GM12878 (cell line): ENCODE measurements around the gene RANBP6. TPM values are rescaled to one million over a fixed set of nuclear protein-coding genes. Genes with fewer than 3 reads are reported as not detected.

Experiments used
- ASH2L ChIP-seq: fragments of 300-600, 200-600 bp; sonication (generic); IDR thresholded peaks from 2 replicates; pipeline ENCODE4 v1.6.1; 2017; ENCODE audit warnings: low read depth, mild to moderate bottlenecking, borderline replicate concordance
- BMI1 ChIP-seq: fragments of 450-650 bp; IDR thresholded peaks from 2 replicates; pipeline ENCODE4 v1.6.1; 2016; ENCODE audit warnings: mild to moderate bottlenecking, moderate library complexity, borderline replicate concordance
- ESRRA ChIP-seq: IDR thresholded peaks from 2 replicates; pipeline ENCODE4 v1.6.1; 2012; ENCODE audit warnings: mild to moderate bottlenecking, low read length, improper control_type of control experiment
- IKZF2 ChIP-seq, 2 experiments: fragments of 450-650 bp; IDR thresholded peaks; 2 replicates each; pipeline ENCODE4 v1.6.1; 2017; ENCODE audit warnings: mild to moderate bottlenecking in 2 of 2, moderate library complexity in 2 of 2
- NRF1 ChIP-seq: conservative IDR thresholded peaks from 2 replicates; pipeline ENCODE4 v1.6.1; 2011; ENCODE audit warnings: mild to moderate bottlenecking, low read depth, low read length, improper control_type of control experiment
- RBBP5 ChIP-seq: fragments of 200-600 bp; sonication (generic); conservative IDR thresholded peaks from 2 replicates; pipeline ENCODE4 v1.6.1; 2016
- RCOR1 ChIP-seq: conservative IDR thresholded peaks from 2 replicates; pipeline ENCODE4 v1.6.1; 2012; ENCODE audit warnings: low read depth, low read length, improper control_type of control experiment
- RELA ChIP-seq: fragments of 450-650 bp; IDR thresholded peaks from 2 replicates; pipeline ENCODE4 v1.8.0; 2014; ENCODE audit warnings: borderline replicate concordance; ENCODE audit not compliant: partially characterized antibody
- SIX5 ChIP-seq: IDR thresholded peaks from 2 replicates; pipeline ENCODE4 v1.6.1; 2011; ENCODE audit warnings: mild to moderate bottlenecking, low read depth, low read length, moderate library complexity; ENCODE audit not compliant: severe bottlenecking
- SMAD1 ChIP-seq: fragments of 450-650 bp; IDR thresholded peaks from 2 replicates; pipeline ENCODE4 v1.6.1; 2018; ENCODE audit warnings: mild to moderate bottlenecking, low read depth; ENCODE audit not compliant: partially characterized antibody
- SREBF2 ChIP-seq: IDR thresholded peaks from 2 replicates; pipeline ENCODE4 v1.6.1; 2012; ENCODE audit warnings: mild to moderate bottlenecking, low read length
- SUPT20H ChIP-seq: IDR thresholded peaks from 2 replicates; pipeline ENCODE4 v1.6.1; 2011; ENCODE audit warnings: low read depth, mild to moderate bottlenecking, low read length, moderate library complexity, borderline replicate concordance; ENCODE audit not compliant: control insufficient read depth
- TARDBP ChIP-seq: IDR thresholded peaks from 2 replicates; pipeline ENCODE4 v1.6.1; 2016; ENCODE audit warnings: borderline replicate concordance
- WRNIP1 ChIP-seq: IDR thresholded peaks from 2 replicates; pipeline ENCODE4 v1.6.1; 2011; ENCODE audit warnings: low read depth, low read length, improper control_type of control experiment, borderline replicate concordance
- polyA plus RNA-seq, 11 experiments: library from polyadenylated mRNA; depleted of rRNA in 4 of 11; unstranded in 6 of 11; stranded (reverse) in 5 of 11; fragments of >200 nt; fragmentation: Nextera tagmentation in 4 of 11; fragmentation: Illumina TruSeq in 1 of 11; extraction: Ambion mirVana in 4 of 11; extraction: Trizol in 1 of 11; gene quantifications; 1 replicate in 1 of 11; 2 replicates in 10 of 11; pipeline versions ENCODE4 v1.2.1 to v1.2.3, GENCODE V29; 2011 to 2016; ENCODE audit warnings: inconsistent platforms in 2 of 11, missing spikeins in 2 of 11, low read depth in 1 of 11
- total RNA-seq, 4 experiments: library from RNA; depleted of rRNA in 3 of 4; stranded (reverse); fragments of >200 nt in 3 of 4; fragmentation: Illumina TruSeq in 1 of 4; extraction: Trizol in 1 of 4; gene quantifications; 2 replicates each; pipeline versions ENCODE4 v1.2.1 to v1.2.3, GENCODE V29; 2013 to 2021
- TF ChIP-seq, protein P1 (sequence below): fragments of 450-650 bp; conservative IDR thresholded peaks from 2 replicates; pipeline ENCODE4 v1.6.1; 2017; ENCODE audit warnings: mild to moderate bottlenecking, moderate library complexity
- TF ChIP-seq, protein P2 (sequence below): fragments of 450-650 bp; formaldehyde crosslinking; IDR thresholded peaks from 2 replicates; pipeline ENCODE4 v1.4.0; 2020; ENCODE audit warnings: mild to moderate bottlenecking, moderate library complexity
- TF ChIP-seq, protein P3 (sequence below): fragments of 150-350 bp; IDR thresholded peaks from 2 replicates; pipeline ENCODE4 v1.6.1; 2014; ENCODE audit warnings: mild to moderate bottlenecking, low read depth, low read length
- TF ChIP-seq, protein P4 (sequence below): fragments of 450-650 bp; IDR thresholded peaks from 2 replicates; pipeline ENCODE4 v1.6.1; 2016; ENCODE audit warnings: mild to moderate bottlenecking
- TF ChIP-seq, protein P5 (sequence below): IDR thresholded peaks from 2 replicates; pipeline ENCODE4 v1.6.1; 2012; ENCODE audit warnings: low read depth, low read length, improper control_type of control experiment

Gene RANBP6
- total and polyA plus RNA-seq, 10 of the 15 experiments (the other 5 are each of a cell fraction or from before 2014, with no cell fraction given), result 10.9 to 26.9 (median 19.4) TPM

DNA sequence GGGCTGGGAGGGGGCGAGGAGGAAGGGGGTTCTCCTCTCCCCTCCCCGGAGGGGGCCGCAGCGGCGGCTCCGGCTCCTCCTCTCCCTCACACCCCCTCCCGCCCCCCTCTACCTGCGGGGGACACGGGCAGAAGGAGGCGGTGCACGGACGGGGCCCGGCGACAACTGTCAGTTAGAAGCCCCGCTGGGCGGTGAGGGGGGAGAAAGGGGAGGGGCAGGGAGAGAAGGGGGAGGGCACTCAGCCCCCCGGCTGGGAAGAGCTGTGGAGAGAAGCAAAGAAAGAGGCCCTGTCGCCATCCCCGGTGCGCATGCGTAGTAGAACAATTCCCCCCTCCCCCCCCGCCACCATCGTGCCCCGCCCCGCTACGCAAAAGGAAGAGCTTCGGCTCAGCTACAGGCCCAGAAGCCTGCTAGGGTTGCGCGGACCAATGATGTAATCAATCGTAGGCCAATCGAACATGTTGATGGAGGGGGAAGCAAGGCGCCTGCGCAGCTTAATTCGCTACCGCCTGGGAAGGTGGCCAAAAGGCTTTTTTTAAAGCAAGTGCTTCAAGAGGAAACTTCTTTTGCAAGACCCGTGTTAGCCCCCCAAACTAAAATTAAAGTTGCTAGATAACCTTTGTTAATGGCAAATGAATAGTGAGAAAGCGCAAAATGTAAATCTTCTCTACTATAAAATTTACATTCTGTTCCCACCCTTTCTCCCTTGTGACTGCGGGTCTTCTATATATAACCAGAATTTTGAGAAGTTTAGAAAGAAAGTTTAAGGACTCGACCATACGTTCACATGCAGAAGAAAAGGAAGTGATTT lies 7.0 kb downstream of the RANBP6 start (continued):
- TF ChIP-seq, protein P1, sequence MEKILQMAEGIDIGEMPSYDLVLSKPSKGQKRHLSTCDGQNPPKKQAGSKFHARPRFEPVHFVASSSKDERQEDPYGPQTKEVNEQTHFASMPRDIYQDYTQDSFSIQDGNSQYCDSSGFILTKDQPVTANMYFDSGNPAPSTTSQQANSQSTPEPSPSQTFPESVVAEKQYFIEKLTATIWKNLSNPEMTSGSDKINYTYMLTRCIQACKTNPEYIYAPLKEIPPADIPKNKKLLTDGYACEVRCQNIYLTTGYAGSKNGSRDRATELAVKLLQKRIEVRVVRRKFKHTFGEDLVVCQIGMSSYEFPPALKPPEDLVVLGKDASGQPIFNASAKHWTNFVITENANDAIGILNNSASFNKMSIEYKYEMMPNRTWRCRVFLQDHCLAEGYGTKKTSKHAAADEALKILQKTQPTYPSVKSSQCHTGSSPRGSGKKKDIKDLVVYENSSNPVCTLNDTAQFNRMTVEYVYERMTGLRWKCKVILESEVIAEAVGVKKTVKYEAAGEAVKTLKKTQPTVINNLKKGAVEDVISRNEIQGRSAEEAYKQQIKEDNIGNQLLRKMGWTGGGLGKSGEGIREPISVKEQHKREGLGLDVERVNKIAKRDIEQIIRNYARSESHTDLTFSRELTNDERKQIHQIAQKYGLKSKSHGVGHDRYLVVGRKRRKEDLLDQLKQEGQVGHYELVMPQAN, result no peak
- TF ChIP-seq WRNIP1, result no peak
- TF ChIP-seq SREBF2, result no peak
- peak; percentile 42 for TF ChIP-seq SIX5
- TF ChIP-seq, protein P2, sequence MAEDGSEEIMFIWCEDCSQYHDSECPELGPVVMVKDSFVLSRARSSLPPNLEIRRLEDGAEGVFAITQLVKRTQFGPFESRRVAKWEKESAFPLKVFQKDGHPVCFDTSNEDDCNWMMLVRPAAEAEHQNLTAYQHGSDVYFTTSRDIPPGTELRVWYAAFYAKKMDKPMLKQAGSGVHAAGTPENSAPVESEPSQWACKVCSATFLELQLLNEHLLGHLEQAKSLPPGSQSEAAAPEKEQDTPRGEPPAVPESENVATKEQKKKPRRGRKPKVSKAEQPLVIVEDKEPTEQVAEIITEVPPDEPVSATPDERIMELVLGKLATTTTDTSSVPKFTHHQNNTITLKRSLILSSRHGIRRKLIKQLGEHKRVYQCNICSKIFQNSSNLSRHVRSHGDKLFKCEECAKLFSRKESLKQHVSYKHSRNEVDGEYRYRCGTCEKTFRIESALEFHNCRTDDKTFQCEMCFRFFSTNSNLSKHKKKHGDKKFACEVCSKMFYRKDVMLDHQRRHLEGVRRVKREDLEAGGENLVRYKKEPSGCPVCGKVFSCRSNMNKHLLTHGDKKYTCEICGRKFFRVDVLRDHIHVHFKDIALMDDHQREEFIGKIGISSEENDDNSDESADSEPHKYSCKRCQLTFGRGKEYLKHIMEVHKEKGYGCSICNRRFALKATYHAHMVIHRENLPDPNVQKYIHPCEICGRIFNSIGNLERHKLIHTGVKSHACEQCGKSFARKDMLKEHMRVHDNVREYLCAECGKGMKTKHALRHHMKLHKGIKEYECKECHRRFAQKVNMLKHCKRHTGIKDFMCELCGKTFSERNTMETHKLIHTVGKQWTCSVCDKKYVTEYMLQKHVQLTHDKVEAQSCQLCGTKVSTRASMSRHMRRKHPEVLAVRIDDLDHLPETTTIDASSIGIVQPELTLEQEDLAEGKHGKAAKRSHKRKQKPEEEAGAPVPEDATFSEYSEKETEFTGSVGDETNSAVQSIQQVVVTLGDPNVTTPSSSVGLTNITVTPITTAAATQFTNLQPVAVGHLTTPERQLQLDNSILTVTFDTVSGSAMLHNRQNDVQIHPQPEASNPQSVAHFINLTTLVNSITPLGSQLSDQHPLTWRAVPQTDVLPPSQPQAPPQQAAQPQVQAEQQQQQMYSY (CRISPR knock-in tag), result no peak
- peak; percentile 68 for TF ChIP-seq SMAD1
- TF ChIP-seq IKZF2 (IDR thresholded peaks at IDR 0.05), result no peak
- peak; percentile 81 for TF ChIP-seq NRF1
- TF ChIP-seq ESRRA, result no peak
- no peak for TF ChIP-seq SUPT20H
- TF ChIP-seq, protein P3, sequence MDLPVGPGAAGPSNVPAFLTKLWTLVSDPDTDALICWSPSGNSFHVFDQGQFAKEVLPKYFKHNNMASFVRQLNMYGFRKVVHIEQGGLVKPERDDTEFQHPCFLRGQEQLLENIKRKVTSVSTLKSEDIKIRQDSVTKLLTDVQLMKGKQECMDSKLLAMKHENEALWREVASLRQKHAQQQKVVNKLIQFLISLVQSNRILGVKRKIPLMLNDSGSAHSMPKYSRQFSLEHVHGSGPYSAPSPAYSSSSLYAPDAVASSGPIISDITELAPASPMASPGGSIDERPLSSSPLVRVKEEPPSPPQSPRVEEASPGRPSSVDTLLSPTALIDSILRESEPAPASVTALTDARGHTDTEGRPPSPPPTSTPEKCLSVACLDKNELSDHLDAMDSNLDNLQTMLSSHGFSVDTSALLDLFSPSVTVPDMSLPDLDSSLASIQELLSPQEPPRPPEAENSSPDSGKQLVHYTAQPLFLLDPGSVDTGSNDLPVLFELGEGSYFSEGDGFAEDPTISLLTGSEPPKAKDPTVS, result no peak
- TF ChIP-seq RBBP5, result no peak
- no peak for TF ChIP-seq ASH2L
- no peak for TF ChIP-seq BMI1
- TF ChIP-seq TARDBP, result no peak
- no peak for TF ChIP-seq RCOR1
- TF ChIP-seq, protein P4, sequence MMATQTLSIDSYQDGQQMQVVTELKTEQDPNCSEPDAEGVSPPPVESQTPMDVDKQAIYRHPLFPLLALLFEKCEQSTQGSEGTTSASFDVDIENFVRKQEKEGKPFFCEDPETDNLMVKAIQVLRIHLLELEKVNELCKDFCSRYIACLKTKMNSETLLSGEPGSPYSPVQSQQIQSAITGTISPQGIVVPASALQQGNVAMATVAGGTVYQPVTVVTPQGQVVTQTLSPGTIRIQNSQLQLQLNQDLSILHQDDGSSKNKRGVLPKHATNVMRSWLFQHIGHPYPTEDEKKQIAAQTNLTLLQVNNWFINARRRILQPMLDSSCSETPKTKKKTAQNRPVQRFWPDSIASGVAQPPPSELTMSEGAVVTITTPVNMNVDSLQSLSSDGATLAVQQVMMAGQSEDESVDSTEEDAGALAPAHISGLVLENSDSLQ, result peak; percentile 82
- TF ChIP-seq, protein P5, sequence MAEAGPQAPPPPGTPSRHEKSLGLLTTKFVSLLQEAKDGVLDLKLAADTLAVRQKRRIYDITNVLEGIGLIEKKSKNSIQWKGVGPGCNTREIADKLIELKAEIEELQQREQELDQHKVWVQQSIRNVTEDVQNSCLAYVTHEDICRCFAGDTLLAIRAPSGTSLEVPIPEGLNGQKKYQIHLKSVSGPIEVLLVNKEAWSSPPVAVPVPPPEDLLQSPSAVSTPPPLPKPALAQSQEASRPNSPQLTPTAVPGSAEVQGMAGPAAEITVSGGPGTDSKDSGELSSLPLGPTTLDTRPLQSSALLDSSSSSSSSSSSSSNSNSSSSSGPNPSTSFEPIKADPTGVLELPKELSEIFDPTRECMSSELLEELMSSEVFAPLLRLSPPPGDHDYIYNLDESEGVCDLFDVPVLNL, result no peak
- TF ChIP-seq RELA, result no peak
